NCI-H774 (cell line): ENCODE data around the gene CDA.
A peak's percentile ranks its signal among the peaks of the same experiment; 100 is the strongest.

Experiments
- DNase-seq: peaks from one replicate; lab custom pipeline; 2025; lab: John Stamatoyannopoulos, UW

The CDA gene

GRCh38 chr1:20615946-20616846, 27.3 kb downstream of the CDA start:
- DNase-seq: no peak

- DNase-seq: no peak
These were observed 28.1 kb downstream of the CDA start for GRCh38 chr1:20616847-20617487.

- DNase-seq: no peak
These were observed 29.7 kb downstream of the CDA start for GRCh38 chr1:20618550-20618949.

- DNase-seq: no peak
These were observed 31.1 kb downstream of the CDA start for GRCh38 chr1:20619999-20620398.

GRCh38 chr1:20621012-20621411, 32.1 kb downstream of the CDA start:
- no peak for DNase-seq

GRCh38 chr1:20624709-20625108, 35.8 kb downstream of the CDA start:
- no peak for DNase-seq

- DNase-seq: no peak
These were observed 36.5 kb downstream of the CDA start for GRCh38 chr1:20625176-20626097.

- DNase-seq: no peak
These were observed 37.2 kb downstream of the CDA start for GRCh38 chr1:20626098-20626427.

GRCh38 chr1:20626524-20626923, 37.6 kb downstream of the CDA start:
- DNase-seq: no peak

GRCh38 chr1:20630729-20631128, 41.8 kb downstream of the CDA start:
- no peak for DNase-seq

- no peak for DNase-seq
These were observed 43.5 kb downstream of the CDA start for GRCh38 chr1:20632386-20632785.

- DNase-seq: peak; percentile 21
These were observed 44.5 kb downstream of the CDA start, which contains the start of gene PINK1 for GRCh38 chr1:20633190-20634064. TSS of gene PINK1 (plus strand) at chr1:20633458. CDS start at chr1:20633549, 91 bp downstream.

- DNase-seq: no peak
These were observed 45.2 kb downstream of the CDA start for GRCh38 chr1:20634065-20634593.

GRCh38 chr1:20634594-20635084, 45.7 kb downstream of the CDA start:
- DNase-seq: no peak

- no peak for DNase-seq
These were observed 48.0 kb downstream of the CDA start for GRCh38 chr1:20636785-20637347.

- DNase-seq: no peak
These were observed 51.3 kb downstream of the CDA start for GRCh38 chr1:20640183-20640597.

GRCh38 chr1:20641975-20642374, 53.1 kb downstream of the CDA start:
- no peak for DNase-seq

- DNase-seq: no peak
These were observed 54.2 kb downstream of the CDA start for GRCh38 chr1:20643080-20643479.

- no peak for DNase-seq
These were observed 55.5 kb downstream of the CDA start for GRCh38 chr1:20644416-20644815.

GRCh38 chr1:20645414-20645813, 56.5 kb downstream of the CDA start:
- DNase-seq: no peak

- DNase-seq: no peak
These were observed 59.5 kb downstream of the CDA start for GRCh38 chr1:20648438-20648837.
